GM21447 (cell line): Measurements from ENCODE around the gene ZNF324.
A peak's percentile ranks its signal among the peaks of the same experiment; 100 is the strongest.
"Not testable (repeated sequence)": the region's sequence is repeated elsewhere in the genome, so short reads cannot be mapped to it uniquely, and the experiment has no call there.

ENCODE experiments used
- ATAC-seq: cut with Tn5 transposase; IDR thresholded peaks from one replicate; pipeline ENCODE4 v1.9.1; 2021; ENCODE audit not compliant: unreplicated experiment

ZNF324 gene

GRCh38 chr19:58470837-58471543 lies 4.1 kb downstream of the ZNF324 start:
- not testable (repeated sequence) for ATAC-seq

GRCh38 chr19:58471736-58472135 lies 4.9 kb downstream of the ZNF324 start:
- no peak for ATAC-seq

GRCh38 chr19:58473775-58474174 lies 6.9 kb downstream of the ZNF324 start:
- no peak for ATAC-seq

DNA sequence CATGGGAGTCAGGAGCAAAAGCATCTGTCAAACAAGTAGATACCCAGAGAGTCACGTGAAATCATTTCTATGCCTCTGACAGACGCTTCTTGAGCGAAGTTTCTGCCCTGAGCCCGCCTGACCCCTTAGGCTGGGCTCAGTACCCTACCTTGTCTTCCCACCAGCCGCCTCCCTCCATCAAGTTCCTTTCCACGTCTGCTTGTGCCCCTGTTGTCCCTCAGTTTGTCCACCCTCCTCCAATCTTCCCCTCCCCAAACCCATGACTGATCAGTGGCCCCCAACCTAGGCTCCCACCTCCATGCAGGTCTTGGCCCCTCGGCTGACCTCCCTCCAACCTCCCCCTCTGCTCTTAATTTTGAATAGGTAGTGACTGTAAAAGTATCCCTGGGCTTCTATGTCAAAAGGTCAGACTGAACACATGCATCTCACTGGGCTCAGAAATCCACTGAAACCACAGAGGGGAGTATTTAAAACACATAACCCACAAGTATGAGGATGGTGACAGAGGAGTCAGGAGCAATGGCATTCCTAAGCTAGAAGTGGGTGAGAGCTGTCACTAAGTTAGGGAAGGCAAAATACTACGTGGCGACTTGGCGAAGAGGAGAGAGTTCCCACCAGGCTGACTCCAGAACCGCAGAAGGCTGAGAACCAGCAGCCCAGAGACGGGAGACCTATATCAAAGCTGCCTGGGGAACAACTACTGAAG lies 7.6 kb downstream of the ZNF324 start:
- no peak for ATAC-seq

- peak; percentile 4 for ATAC-seq
Observed at GRCh38 chr19:58474997-58475713, 8.3 kb downstream of the ZNF324 start.

GRCh38 chr19:58475714-58476497 lies 9.0 kb downstream of the ZNF324 start, which contains the start of gene ZNF446:
Gene ZNF446 (plus strand): TSS chr19:58476352. CDS start chr19:58477219, 867 bp downstream.
- ATAC-seq: peak; percentile 85

- no peak for ATAC-seq
Observed at GRCh38 chr19:58476498-58477015, 9.7 kb downstream of the ZNF324 start.

- ATAC-seq: no peak
Observed at GRCh38 chr19:58477130-58477529, 10.2 kb downstream of the ZNF324 start.

- no peak for ATAC-seq
Observed at GRCh38 chr19:58477871-58478270, 11.0 kb downstream of the ZNF324 start.

DNA sequence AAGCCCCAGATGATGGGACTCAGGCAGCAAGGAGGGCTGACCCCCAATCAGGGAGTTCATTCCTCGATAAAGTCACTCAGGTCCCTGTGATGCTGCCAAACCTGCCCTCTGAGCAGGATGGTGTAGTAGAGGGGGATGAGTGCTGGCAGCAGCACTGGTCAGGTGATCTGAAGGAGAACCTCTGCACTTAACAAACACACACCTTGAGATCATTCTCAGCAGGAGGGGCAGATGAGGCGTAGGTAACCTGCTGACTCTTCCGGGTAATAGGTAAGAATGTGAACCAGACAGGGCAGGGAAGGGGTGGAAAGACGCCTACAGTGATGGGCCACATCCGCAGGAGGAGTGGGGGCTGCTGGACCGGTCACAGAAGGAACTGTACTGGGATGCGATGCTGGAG lies 12.4 kb downstream of the ZNF324 start:
- ATAC-seq: no peak

- no peak for ATAC-seq
Observed at GRCh38 chr19:58479736-58480480, 13.0 kb downstream of the ZNF324 start.

DNA sequence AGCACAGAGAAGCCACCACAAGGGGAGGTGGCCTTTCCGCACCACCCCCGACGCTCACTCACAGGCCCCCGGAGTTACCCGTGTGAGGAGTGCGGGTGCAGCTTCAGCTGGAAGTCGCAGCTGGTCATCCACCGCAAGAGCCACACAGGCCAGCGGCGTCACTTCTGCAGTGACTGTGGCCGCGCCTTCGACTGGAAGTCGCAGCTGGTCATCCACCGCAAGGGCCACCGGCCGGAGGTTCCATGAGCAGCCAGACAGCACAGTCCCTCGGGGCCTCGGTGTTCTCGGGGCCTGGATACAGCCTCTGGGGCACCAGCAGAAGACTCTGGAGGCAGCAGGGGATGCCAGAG lies 13.6 kb downstream of the ZNF324 start:
- ATAC-seq: no peak

GRCh38 chr19:58480831-58481230 lies 14.0 kb downstream of the ZNF324 start:
- no peak for ATAC-seq

DNA sequence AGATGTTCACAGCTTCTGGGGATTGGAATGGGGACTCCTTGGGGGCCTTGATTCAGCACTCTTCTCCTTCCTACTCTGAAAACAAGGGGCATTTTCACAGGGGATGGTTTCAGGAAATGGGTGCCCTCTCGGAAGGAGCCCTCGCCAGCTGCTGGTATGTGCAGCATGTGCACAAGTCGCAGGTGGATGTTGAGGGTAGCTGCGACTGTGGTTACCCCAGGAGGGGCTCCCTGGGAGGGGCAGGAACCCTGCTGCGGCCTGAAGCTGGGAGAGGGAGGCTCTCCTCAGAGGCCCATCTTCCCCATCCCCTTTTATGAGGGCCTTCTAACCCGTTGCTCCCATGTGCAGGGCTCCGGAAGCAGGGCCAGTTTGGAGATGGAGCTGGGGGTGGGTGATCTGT lies 15.5 kb downstream of the ZNF324 start:
- ATAC-seq: no peak

DNA sequence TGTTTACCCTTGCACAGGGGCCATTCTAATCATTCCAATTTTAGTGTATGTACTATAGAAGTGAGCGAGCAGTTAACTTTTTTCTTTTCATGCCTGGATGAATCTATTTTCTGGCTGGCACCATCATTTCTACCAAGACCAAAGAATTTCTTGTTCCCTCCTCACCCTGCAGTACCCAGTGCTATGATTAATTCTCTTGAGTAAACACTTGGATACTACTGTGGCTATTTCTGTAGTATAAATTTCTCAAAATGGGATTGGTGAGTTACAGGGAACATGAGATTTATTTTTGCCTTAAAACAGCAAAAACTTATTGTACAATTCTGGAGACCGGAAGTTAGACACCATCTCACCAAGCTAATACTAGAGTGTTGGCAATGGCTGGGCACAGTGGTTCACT lies 16.9 kb downstream of the ZNF324 start:
- no peak for ATAC-seq

- ATAC-seq: not testable (repeated sequence)
Observed at GRCh38 chr19:58484349-58484748, 17.5 kb downstream of the ZNF324 start.

DNA sequence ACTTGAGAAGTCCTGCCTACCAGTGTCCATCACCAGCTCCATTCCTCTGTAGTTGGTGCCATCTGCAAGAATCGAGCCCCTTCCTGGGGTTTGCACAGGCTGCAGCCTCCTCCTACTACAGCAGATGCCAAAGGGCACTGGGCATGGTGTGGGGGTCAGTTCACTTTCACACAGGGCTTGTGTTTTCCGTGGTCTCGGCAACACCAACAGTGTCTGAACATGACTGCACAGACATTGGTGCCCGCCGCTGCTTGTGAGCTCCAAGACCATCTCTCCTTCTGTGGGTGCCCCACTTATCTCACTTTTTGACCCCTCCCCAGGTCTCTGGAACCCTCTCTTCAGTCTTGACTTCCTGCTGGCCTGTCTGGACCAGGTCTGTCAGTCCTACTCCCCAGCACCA lies 24.5 kb downstream of the ZNF324 start:
- ATAC-seq: no peak

DNA sequence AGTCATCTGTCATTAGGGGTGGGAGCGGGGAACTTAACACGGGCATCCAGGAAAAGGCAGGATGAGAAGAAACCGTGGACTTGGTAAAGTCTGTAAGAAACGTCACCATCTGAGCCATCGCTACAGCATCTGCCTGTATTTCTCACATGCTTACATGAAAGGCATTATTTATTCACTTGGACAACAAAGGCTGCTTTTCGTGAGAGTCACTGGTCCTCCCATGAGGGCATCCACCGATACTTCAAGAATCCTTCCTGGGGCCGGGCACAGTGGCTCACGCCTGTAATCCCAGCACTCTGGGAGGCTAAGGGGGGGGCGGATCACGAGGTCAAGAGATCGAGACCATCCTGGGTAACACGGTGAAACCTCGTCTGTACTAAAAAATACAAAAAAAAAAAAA lies 25.4 kb downstream of the ZNF324 start:
- ATAC-seq: no peak

GRCh38 chr19:58497634-58498170 lies 30.8 kb downstream of the ZNF324 start:
- ATAC-seq: no peak
